Erythroblast (primary cell): ENCODE results near the gene TREX2.

Source experiments
- GATA1 ChIP-seq: IDR thresholded peaks from 2 replicates; pipeline ENCODE4 v1.6.1; 2011; ENCODE audit warnings: low read depth, mild to moderate bottlenecking, control low read depth, low read length, moderate library complexity
- POLR2A ChIP-seq: IDR thresholded peaks from 2 replicates; pipeline ENCODE4 v1.6.1; 2011; ENCODE audit warnings: mild to moderate bottlenecking, low read length

GRCh38 chrX:153456161-153456560, 10.3 kb upstream of the TREX2 start:
- TF ChIP-seq POLR2A (no peak), GATA1 (no peak)
